NCI-H2029 treated with DMSO at 0.1 percent for 48 hours (cell line): ENCODE results near the gene CCNK.

Experiments used
- DNase-seq: peaks from one replicate; lab custom pipeline; 2025; lab: John Stamatoyannopoulos, UW

Gene CCNK

GRCh38 chr14:99466758-99467157 lies 14.5 kb upstream of the CCNK start:
- DNase-seq = no peak

DNA sequence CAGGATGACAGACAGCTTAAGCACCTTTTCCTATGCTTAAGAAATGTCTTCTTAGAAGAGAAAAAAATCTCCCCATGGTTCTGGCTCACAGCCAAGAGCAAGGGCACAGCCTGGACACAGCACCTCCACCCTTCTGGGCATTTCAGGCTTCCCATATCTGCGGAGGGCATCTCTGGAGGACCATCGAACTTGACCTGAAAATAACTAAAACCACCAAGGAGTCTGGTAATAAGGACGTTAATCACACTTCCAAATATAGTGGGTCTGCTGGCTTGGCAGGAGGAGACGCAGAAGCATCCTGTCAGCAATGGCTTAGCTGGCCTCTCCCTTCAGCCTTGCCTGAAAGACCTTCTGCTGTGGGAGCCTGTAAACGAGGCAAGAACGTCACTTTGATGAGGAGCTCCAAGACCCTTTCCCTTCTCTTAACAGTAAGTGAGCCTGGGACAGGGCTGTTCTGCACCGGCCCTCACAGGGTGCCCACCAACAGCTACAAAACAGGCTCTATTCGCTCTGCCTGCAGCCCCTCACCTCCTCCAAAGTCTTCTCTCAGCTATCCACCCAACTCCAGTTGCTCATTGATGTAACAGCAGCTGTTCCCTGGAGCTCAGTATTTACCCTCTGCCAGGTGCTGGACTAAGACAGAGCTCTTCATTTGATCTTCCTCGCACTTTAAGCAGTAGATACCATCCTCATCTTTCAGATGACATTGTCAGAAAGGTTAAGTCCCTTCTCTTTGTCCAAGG lies 13.7 kb upstream of the CCNK start:
- DNase-seq = no peak

DNA sequence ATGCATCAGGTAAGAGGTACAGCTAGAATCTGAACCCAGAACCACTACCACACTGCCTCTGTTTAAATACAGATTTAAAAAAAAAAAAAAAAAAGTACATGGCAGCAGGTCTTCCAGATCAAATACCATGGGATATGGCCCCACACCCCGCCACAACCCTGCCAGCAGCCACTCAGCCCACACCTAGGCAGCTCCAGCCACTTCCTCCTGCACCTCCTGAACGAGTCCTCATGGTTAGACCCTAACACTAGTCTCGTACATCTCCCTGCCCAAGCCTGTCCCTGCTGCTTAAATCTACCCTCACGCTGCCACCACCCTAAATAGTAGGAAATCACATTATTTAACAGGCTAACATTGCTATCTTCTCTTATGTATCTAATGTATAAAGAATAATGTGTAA lies 13.1 kb upstream of the CCNK start:
- no peak for DNase-seq

DNA sequence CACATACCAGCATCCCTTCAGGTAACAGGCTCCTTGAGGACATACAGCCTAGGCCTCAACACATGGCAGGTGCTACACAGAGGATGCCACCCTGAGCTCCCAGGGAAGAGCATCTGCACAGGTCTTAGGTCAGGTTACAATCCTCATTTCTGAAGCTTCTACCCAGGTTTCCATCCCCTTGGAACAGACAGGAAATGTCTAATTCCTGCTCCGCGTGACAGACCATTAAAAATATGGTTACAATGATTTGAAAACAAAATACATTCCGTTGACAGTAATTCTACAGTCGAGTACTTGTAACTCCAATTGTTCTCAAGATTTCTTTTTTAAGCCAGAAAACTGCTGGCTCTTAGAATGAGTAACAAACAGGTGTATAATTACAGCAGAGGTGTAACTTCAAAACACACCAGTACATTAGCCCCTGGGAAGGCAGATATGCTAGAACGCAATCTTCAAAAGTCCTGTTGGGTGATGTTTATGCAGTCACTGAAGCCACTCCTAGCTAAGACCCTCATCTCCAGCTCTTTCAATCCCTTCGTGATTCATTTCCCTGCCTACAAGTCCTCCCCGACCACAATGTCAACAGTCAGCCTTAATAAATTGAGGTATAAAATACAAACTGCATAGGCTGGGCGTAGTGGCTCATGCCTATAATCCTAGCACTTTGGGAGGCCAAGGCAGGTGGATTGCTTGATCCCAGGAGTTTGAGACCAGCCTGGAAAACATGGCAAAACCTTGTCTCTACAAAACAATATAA lies 12.2 kb upstream of the CCNK start:
- no peak for DNase-seq

GRCh38 chr14:99471731-99472130 lies 9.5 kb upstream of the CCNK start:
- no peak for DNase-seq

DNA sequence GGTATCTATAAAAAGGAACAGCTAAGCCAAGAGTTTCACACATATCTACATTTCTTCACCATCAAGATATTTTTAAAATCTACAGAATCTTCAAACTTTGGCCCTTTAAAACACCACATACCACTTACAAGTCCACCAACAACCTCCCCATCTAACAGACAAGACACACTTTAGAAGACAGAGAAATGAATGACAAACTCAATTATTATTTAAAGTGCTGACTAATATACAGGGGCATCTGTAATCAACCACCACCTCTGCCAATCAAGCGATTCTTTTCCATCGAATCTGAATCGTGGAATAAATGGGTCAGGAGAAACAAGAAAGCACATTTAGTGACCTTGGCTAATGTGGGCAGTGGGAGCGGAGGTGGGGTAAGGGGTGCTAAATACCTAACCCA lies 8.3 kb upstream of the CCNK start:
- DNase-seq = no peak

DNA sequence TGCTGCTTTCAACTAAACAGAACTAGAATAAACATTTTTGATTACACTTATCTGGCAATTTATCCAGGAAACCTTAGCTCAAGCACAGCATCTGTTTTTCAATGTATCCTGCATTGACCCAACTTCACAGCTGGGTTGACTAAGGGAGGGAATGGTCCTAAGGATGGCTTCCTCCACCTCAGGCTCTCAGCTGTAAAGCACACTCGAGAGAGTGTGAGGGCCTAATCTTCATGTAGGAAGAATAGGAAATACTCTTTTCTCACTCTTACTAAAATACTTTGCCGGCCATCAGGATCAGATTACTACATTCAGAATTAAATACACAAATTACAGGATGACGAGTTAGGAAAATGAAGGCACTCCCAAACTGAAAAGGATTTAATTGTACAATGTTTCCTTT lies 7.8 kb upstream of the CCNK start:
- no peak for DNase-seq

GRCh38 chr14:99475179-99475578 lies 6.0 kb upstream of the CCNK start:
- no peak for DNase-seq

GRCh38 chr14:99475660-99476059 lies 5.5 kb upstream of the CCNK start:
- DNase-seq = no peak

DNA sequence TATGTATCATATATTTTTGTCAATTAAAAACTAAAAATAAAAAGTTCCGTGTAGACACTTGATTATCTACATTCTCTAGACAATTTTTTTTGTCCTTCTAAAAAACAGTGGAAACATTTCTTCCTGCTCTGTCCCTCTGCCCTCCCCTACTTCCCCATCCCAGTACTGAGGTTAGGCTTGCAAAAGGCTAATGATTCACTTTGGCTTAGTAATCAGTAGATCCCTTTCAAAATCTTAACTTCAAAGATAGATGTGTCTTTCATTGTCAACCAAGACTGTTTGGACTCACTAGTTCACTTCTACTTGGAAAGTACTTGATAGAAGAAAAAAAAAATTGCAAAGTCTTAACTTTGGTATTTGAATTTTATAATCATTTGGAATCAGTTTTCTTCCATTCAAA lies 4.3 kb upstream of the CCNK start:
- no peak for DNase-seq

DNA sequence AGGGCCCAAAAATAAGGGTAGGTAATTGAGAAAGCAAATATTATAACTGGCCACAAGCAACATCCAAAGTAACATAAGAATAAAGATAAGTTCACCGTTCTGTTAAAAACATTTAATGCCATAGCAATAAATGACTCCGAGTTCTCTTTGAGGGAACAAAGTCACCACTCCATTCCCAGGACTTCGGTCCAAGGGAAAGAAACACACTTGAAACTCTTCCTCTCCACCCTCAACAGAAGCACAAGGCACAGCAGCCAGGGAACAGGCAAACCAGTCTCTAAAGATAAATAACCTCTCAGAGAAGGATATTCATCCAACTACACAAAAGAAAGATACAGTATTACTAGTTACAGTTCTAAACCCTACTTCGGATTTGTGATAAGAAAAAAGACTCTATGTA lies 3.1 kb upstream of the CCNK start:
- DNase-seq = no peak

GRCh38 chr14:99479160-99479905 lies 1.9 kb upstream of the CCNK start:
- DNase-seq = no peak

DNA sequence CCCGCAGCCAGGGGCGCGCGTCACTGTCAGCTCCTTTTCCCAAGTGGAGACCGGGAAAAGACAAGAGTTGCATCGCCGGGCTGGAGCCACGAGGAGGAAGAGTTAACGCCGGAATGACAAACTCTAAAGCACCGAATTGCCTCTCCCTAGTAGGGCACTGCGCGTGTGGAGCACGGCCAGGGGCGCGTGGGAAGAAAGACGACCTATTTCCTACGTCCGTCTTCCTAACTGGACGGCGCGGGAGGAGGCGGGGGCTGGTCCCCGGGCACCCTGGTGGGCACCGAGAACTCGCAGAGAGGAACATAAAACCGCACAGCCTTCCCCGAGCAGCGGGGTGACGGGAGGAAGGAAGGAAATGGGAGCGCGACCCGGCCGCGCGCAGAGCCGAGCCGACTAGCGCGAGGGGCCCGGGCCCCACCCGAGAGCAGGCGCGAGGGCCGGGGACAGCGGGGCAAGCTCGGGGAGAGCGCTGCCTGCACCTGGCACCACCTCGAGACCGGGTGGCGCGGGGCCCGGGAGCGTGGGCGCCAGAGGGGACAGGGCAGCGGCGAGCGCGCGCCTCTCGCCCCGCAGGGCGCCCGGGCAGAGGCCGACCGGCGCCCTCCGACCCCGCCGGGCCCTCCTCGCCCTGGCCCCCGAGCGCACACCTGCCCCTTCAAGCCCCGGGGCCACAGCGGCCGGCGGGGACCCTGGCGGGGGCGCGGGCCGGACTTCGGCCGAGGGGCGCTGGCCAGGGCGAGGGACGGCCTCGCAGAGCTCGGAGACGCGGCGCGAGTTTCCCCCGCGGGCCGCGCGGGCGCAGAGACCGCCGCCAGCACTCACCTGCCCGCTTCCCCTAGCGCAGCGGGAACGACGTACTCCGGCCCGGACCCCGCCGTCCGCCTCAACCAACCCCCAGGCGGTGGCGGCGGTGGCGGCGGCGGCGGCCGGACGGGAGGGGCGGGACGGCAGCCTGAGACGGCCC lies 1.0 kb upstream of the CCNK start, which contains the start of gene SETD3:
Gene SETD3 (minus strand): TSS at position 954 of the 964 bp plus-strand sequence. CDS start 15,054 bp downstream, outside the sequence.
- no peak for DNase-seq

- no peak for DNase-seq
Measured at GRCh38 chr14:99481745-99482099, 513 bp downstream of the CCNK start.

DNA sequence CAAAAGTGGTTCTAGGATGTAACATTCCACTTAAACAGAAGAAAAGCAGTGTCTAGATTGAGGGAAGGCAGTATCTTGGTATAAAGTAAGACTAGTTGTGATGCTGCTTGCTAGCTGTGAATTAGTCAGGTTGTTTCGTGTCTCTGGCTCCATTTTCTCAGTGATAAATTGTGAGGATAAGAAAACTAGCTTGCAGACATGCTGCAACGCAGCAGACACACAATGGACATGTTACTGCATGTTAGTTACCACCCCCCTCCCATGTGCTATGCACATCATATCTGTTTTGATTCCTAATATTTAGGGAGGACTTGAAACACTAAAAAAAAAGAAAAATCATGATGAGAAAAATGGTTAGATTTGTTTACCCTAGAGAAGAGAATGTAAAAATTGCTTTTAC lies 2.9 kb downstream of the CCNK start:
- DNase-seq = no peak

GRCh38 chr14:99497341-99497740 lies 16.1 kb downstream of the CCNK start:
- DNase-seq = no peak

- no peak for DNase-seq
Measured at GRCh38 chr14:99497894-99498293, 16.7 kb downstream of the CCNK start.

- no peak for DNase-seq
Measured at GRCh38 chr14:99502989-99503421, 21.8 kb downstream of the CCNK start.

DNA sequence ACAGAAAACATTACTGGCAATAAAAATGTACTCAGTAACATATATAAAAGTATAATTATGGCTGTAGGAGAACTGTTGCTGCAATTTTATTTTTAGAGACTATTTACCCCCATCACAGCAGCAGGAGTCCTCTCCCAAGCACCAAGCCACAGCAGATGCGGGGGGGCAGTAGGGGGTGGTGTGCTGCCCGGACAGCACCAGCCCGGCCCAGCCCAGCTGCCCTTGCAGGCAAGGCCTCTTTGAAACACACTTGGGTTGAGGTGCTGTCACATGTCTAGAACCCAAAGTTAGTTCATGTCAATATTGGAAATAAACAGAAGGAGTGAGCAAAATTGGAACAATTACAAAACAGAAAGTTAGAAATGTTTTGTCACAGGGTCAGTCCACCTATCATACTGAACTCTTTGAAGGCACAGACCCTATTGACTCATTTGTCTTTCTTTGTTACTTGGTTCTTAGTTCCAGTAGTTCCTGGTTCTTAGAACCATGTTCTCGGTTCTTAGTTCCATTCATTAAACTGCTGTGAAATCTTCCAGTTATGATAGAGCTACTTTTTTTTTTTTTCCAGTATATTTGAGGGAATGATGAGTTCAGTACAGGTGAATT lies 22.7 kb downstream of the CCNK start:
- no peak for DNase-seq

- no peak for DNase-seq
Measured at GRCh38 chr14:99505089-99505488, 23.9 kb downstream of the CCNK start.

GRCh38 chr14:99506276-99506675 lies 25.1 kb downstream of the CCNK start:
- DNase-seq = no peak
